ENCODE measurements around the gene ELOVL3.
A peak's percentile ranks its signal among the peaks of the same experiment; 100 is the strongest.
"Not testable (repeated sequence)": the region's sequence is repeated elsewhere in the genome, so short reads cannot be mapped to it uniquely, and the experiment has no call there.

The ELOVL3 gene

GRCh38 chr10:102225646-102226541, at the start of gene ELOVL3:
ELOVL3 (plus strand) TSS chr10:102226299; CDS start chr10:102226549, 250 bp downstream.
- peak; percentile 61 for DNase-seq (ENCODE audit: low read depth, low spot score)

DNA sequence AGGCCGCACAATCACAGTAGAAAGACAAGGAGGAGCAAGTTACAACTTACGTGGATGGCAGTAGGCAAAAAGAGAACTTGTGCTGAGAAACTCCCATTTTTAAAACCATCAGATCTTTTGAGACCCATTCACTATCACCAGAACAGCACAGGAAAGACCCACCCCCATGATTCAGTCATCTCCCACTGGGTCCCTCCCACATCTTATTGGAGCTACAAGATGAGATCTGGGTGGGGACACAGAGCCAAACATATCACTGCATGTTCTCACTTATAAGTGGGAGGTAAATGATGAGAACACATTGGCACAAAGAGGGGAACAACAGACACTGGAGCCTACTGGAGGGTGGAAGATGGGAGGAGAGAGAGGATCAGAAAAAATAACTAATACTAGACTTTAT, 41.5 kb upstream of the ELOVL3 start:
- no peak for DNase-seq (ENCODE audit: low read depth, low spot score)

DNA sequence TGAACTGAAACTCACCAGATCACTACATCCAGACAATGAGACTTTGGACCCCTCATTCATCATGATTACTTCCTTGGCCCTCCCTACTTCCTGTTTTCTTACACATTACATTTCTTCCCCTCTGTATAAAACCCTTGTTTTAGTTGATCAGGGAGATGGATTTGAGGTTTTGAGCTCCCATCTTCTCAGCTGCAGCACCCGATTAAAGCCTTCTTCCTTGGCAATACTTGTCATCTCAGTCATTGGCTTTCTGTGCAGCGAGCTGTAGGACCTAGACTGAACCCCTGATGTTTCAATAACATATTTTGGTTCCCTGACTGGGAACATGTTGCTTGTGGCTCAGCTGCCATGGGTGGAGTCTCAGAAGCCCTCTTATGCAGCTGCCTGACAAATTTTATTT, 40.8 kb upstream of the ELOVL3 start:
- DNase-seq (ENCODE audit: low read depth, low spot score), result no peak

GRCh38 chr10:102185811-102186527, 40.1 kb upstream of the ELOVL3 start:
- no peak for DNase-seq (ENCODE audit: low read depth, low spot score)

- no peak for DNase-seq (ENCODE audit: low read depth, low spot score)
These were observed 37.7 kb upstream of the ELOVL3 start for GRCh38 chr10:102188298-102188940.

DNA sequence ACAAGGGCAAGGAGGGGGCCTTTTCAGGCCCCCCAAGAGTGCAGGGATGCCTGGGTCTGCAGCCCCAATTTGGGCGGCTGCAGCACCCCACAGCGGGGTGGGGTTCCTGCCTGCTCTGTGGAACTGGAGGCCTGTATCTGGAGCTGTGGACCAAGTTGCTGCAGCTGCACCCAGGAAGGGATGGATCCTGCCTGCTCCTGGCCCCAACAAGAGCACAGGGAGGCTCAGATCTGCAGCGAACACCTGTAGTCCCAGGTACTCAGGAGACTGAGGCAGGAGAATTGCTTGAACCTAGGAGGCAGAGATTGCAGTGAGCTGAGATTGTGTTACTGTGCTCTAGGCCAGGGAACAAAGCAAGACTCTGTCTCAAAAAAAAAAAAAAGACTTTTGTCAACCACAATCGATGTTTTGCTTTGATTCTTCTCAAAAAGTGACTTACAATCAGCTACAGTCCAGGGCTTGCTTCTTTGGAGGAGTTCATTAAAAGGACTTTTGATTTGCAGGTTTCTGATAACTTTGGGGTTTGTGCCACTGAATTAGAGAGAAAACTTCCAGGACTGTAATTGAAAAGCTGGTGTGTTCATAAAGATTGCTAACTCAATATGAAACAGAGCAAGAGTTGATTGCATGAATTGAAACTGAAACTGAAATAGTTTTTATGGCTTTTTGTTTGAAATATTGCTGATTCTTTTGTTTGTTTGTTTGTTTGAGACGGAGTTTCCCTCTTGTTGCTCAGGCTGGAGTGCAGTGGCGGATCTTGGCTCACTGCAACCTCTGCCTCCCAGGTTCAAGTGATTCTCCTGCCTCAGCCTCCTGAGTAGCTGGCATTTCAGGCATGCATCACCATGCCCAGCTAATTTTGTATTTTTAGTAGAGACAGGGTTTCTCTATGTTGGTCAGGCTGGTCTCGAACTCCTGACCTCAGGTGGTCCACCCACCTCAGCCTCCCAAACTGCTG, 36.9 kb upstream of the ELOVL3 start:
- DNase-seq (ENCODE audit: low read depth, low spot score), result not testable (repeated sequence)

- no peak for DNase-seq (ENCODE audit: low read depth, low spot score)
These were observed 34.1 kb upstream of the ELOVL3 start for GRCh38 chr10:102191956-102192355.

- DNase-seq (ENCODE audit: low read depth, low spot score), result no peak
These were observed 30.7 kb upstream of the ELOVL3 start for GRCh38 chr10:102195296-102195870.

GRCh38 chr10:102196893-102197292, 29.2 kb upstream of the ELOVL3 start:
- no peak for DNase-seq (ENCODE audit: low read depth, low spot score)

GRCh38 chr10:102198027-102198426, 28.1 kb upstream of the ELOVL3 start:
- no peak for DNase-seq (ENCODE audit: low read depth, low spot score)

DNA sequence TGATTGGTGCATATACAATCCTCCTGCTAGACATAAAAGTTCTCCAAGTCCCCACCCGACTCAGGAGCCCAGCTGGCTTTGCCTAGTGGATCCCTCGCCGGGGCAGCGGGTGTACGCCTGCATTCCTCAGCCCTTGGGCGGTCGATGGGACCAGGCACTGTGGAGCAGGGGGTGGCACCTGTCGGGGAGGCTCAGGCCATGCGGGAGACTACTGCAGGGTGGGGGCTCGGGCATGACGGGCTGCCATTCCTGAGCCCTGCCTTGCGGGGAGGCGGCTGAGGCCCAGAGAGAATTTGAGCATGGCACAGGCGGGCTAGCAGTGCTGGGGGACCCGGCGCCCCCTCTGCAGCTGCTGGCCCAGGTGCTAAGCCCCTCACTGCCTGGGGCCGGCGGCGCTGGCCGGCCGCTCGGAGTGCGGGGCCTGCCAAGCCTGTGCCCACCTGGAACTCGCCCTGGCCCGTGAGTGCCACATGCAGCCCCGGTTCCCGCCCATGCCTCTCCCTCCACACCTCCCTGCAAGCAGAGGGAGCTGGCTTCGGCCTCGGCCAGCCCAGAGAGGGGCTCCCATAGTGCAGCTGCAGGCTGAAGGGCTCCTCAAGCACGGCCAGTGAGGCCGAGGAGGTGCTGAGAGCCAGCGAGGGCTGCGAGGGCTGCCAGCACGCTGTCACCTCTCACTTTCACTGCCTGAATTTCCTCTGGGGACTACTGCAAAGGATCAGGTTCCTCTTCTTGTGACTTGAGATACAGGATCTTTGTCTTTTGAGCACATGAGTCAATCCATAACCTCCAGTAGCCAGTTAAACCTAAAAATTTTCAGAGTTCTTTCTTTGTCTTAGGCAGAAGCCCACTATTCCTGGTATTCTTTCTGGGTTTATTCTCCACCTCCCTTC, 25.1 kb upstream of the ELOVL3 start:
- no peak for DNase-seq (ENCODE audit: low read depth, low spot score)

- DNase-seq (ENCODE audit: low read depth, low spot score), result no peak
These were observed 23.7 kb upstream of the ELOVL3 start for GRCh38 chr10:102202386-102202785.

- DNase-seq (ENCODE audit: low read depth, low spot score), result no peak
These were observed 17.6 kb upstream of the ELOVL3 start for GRCh38 chr10:102208311-102209035.

DNA sequence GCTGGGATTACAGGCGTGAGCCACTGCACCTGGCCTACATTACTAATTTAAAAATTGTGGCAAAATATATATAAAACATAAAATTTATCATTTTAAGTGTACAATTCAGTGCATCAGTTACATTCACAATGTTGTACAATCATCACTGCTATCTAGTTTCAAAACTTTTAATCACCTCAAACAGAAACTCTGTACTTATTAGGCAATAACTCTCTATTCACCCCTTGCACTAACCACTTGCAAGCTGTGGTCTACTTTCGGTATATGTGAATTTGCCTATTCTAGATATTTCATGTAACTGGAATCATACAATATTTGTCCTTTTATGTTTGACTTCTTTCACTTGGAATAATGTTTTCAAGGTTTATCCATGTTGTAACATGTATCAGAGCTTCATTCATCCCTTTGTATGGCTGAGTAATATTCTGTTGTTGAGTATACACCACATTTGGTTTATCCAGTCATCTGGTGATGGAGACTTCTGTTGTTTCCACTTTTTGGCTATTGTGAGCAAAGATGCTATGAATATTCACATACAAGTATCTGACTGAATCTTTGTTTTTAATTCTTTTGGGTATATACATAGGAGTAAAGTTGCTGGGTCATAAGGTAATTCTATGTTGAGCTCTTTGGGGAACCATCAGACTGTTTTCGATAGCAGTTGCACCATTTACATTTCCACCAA, 14.3 kb upstream of the ELOVL3 start:
- no peak for DNase-seq (ENCODE audit: low read depth, low spot score)

DNA sequence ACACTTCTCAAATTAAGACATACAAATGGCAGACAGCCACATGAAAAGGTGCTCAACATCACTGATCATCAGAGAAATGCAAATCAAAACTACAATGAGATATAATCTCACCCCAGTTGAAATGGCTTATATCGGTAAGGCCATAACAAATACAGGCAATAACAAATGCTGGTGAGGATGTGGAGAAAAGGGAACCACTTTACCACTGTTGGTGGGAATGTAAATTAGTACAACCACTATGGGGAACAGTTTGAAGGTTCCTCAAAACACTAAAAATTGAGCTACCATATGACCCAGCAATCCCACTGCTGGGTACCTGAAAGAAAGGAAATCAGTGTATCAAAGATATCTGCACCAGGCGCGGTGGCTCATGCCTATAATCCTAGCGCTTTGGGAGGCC, 12.5 kb upstream of the ELOVL3 start:
- not testable (repeated sequence) for DNase-seq (ENCODE audit: low read depth, low spot score)

DNA sequence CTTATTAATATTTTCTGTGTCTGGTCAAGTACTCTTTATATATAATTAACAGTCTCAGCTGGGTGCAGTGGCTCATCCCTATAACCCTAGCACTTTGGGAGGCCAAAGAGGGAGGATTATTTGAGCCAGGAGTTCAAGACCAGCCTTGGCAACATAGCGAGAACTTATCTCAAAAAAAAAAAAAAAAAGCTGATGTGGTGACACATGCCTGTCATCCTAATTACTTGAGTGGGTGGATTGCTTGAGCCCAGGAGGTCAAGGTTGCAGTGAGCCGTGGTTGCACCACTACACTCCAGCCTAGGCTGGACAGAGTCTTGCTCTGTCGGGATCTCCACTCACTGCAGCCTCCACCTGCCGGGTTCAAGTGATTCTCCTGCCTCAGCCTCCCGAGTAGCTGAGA, 6.7 kb upstream of the ELOVL3 start:
- DNase-seq (ENCODE audit: low read depth, low spot score), result no peak

DNA sequence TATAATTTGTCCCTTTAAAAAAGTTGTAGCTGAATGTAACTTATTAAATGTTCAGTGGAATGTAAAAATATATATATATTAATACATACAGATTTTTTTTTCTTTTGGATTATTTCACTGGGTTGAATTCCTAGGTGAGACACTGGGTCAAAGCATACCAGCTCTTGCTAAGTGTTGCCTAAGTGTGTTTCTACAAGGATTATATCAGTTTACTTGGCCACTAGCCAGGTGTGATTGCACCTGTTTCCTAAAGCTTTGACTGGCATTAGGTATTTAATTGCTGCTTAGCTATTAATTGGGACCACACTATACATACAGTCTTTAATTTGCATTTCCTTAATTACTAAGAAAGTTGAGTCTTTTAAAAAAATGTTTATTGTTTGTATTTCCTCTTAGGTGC, 5.5 kb upstream of the ELOVL3 start:
- DNase-seq (ENCODE audit: low read depth, low spot score), result no peak

DNA sequence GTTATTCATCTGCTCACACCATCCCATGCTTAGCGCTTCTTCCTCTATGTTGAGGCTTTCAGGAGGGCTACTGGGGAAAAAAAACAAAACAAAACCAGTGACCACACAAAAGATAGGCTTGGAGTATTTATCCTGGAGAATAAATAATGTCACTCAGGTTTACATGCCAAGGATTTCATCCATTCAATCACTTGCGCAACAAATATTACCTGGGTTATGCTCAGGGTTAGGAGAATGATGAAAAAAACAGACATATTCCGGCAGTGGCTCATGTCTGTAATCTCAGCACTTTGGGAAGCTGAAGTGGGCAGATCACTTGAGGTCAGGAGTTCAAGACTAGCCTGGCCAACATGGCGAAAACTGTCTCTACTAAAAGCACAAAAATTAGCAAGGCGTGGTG, 3.3 kb upstream of the ELOVL3 start:
- no peak for DNase-seq (ENCODE audit: low read depth, low spot score)

GRCh38 chr10:102226542-102226870, 407 bp downstream of the ELOVL3 start:
- no peak for DNase-seq (ENCODE audit: low read depth, low spot score)
